Measurements from ENCODE around the gene STRN4.
"Not testable (repeated sequence)": the region's sequence is repeated elsewhere in the genome, so short reads cannot be mapped to it uniquely, and the experiment has no call there.

STRN4 gene

DNA sequence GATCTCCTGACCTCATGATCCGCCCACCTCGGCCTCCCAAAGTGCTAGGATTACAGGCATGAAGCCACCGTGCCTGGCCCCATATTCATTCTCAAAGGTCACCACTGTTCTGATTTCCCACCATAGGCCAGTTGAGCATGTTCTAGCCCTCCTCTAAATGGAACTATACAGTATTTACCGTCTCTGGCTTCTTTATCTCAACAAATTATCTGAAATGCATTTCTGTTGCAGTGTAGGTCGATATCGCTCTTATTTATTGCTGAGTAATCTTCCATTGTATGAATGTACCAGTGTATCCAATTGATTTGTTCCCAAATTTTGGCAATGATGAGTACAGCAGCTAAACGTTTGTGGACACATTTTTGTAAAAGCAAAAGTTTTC lies 26.8 kb upstream of the STRN4 start:
- DNase-seq: no peak

DNA sequence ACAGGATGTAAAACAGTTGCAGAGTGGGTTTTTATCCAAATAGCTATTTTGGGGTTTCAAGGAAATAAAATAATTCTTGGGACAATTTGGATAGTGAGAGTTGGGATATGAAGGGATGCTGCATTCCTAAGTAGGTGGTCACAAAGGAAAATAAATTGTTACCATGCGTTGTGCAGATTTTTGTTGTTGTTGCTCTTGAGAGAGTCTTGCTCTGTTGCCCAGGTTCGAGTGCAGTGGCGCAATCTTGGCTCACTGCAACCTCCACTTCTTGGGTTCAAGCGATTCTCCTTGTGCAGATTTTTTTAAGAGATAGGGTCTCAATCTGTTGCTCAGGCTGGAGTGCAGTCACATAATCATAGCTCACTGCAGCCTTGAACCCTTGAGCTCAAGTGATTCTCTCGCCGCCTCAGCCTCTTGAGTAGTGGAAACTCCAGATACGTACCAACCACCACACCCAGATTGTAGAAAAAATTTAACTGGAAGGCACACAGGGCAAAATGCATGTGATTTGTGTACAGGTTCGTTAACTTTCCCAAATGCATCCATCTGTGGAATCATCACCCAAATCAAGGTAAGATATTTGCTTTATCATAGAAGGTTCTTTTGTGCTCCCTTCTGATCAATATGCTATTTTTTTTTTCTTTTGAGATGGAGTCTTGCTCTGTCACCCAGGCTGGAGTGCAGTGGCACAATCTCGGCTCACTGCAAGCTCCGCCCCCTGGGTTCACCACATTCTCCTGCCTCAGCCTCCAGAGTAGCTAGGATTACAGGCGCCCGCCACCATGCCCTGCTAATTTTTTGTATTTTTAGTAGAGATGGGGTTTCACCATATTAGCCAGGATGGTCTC lies 26.1 kb upstream of the STRN4 start:
- no peak for DNase-seq

DNA sequence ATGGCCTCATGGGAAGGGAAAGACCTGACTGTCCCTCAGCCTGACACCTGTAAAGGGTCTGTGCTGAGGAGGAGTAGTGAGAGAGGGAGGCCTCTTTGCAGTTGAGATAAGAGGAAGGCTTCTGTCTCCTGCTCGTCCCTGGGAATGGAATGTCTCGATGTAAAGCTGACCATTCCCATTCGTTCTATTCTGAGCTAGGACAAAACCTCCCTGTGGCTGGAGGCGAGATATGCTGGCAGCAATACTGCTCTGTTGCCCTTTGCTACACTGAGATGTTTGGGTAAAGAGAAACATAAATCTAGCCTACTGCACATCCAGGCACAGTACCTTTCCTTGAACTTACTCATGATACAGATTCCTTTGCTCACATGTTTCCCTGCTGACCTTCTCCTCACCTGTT lies 22.5 kb upstream of the STRN4 start:
- DNase-seq: not testable (repeated sequence)

DNA sequence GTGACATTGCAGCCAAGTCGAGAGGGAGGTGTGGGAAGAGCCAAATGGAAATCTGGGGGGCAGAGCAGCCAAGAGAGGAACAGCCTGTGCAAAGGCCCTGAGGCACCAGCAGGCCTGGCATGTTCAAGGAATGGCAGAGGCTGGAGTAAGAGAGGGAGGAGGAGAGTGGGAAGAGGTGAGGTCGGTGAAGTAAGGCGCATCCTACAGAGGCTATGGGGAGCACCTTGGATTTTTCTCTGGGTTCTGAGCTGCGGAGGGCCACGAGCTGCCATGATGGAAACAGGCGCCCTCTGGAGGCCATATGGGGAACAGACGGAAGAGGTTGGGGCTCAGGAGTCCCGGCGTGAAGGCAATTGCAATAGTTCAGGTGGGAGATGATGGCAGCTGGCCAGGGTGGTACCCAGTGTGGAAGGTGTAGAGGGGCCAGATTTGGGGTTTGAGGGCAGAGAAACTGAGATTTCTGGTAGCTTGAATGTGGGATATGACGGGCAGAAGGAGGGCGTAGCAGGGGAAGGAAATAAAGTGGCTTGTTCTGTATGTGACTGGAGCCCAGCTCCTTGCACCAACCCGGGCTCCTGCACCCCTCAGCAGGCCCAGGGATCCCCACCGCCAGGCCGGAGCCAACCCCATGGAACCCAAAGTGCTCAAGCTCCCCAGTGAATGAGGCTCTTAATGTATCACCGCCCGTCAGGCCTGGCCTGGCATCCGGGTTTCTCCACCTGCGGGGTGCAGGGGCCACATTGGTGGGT lies 20.5 kb upstream of the STRN4 start:
- DNase-seq: no peak

DNA sequence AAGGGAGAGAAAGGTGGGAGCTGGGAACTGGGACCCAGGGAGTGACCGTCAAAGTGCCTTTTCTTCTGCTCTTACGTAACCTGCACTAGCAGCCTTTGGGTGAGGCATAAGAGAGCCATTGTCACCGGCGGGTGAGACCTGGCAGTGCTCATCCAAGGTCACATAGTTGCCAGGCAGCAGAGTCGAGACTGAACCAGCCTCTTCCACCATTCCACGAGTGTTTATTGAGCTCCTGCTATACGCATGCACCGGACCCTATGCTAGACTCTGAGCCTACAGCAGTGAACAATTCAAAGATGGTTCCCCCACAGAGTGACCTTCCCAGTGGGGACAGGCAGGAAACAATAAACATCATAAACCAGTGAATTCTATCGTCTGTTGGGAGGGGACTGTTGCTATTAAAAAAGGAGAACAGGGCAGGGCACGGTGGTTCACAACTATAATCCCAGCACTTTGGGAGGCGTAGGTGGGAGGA lies 18.6 kb upstream of the STRN4 start:
- no peak for DNase-seq

DNA sequence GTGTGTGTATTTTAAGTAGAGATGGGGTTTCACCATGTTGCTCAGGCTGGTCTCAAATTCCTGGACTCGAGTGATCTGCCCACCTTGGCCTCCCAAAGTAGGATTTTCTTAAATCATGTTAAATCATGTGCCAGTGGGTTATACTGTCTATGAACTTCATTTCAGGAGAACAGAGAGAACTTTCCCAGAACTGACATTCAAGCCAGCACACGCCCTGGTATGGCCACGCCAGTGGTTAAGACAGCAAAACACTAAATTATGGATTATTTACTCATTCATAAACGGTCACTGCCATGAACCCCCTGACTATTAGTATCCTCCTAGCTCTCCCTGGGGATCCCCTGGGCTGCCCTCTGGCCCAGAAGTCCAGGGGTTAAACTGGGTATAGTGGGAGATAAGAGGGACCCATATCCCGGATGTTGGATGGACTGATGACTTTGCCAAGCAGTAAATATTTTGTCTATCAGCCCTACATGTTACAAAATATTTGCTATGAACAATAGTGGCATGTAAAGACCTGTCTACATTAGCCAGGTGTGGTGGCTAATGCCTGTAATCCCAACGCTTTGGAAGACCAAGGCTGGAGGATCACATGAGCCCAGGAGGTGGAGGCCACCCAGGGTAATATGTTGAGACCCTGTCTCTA lies 16.1 kb upstream of the STRN4 start:
- DNase-seq: no peak

DNA sequence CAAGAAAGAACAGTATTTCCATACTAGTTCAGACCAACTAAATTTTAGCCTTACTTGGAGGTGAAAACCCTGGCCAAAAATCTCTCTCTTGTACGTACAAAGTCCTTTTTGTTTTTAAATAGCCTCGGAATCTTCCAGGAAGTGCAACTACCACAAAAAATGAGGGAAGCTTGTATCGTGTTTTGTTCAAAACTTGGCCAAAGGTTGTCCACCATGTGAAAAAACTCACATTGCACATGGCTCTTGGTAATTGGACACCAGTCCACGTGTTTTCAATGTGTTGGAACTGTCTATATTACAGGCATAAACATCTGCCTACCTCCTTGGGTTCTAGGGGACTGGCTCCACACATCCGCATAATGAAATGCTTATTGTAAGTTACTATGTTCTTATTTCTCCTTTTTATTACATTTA lies 15.2 kb upstream of the STRN4 start:
- DNase-seq: no peak

DNA sequence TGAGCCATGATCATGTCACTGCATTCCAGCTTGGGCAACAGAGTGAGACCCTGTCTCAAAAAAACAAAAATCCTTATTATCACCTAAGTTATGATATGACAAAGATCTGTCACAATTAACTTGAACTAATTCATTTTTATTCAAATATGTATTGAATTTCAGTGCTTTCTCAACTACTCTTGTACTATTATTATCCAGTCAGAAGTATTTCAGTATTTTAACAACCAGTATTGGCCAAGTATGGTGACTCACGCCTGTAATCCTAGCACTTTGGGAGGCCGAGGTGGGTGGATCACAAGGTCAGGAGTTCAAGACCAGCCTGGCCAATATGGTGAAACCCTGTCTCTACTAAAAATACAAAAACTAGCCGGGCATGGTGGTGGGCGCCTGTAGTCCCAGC lies 14.6 kb upstream of the STRN4 start:
- DNase-seq: not testable (repeated sequence)

DNA sequence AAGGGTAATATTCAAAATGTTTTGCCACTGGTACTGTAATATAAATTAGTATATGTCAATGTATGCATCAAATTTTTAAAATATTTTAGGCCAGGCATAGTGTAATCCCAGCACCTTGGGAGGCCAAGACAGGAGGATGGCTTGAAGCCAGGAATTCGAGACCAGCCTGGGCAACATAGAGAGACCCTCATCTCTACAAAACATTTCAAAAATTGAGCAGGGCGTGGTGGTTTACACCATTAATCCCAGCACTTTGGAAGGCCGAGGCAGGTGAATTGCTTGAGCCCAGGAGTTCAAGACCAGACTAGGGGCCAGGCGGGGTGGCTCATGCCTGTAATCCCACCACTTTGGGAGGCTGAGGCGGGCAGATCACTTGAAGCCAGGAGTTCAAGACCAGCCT lies 14.1 kb upstream of the STRN4 start:
- no peak for DNase-seq

DNA sequence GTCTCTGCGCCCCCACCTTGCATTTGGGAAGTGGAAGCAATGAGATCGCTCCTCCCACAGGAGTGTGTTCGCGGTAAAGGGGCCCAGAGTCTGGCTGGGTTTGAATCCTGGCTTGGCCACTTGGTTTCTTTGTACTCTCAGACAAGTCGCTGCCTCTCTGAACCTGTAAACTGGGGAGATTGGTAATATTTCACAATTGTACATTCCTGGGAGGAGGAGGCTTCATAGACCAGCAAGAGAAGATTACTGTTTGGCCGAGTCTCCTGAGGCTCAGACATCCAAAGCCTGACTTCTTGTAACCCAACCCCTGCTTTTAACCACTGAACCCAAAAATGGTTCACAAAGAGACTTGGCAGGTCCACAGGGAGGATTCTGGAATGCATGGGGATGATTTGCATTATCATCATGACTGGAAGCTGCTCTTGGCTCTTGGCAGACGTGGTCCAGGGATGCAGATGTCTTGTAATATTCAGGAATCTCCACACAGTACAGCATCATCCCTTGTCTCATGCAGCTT lies 13.6 kb upstream of the STRN4 start:
- no peak for DNase-seq

DNA sequence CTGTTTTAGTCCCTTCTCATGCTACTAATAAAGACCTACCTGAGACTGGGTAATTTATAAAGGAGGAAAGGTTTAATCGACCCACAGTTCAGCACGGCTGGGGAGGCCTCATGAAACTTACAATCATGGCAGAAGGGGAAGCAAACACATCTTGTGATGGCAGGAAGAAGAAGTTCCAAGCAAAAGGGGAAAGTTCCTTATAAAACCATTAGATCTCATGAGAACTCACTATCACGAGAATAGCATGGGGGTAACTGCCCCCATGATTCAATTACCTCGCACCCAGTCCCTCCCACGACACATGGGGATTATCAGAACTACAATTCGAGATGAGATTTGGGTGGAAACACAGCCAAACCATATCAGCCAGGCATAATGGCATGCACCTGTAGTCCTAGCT lies 13.0 kb upstream of the STRN4 start:
- no peak for DNase-seq

DNA sequence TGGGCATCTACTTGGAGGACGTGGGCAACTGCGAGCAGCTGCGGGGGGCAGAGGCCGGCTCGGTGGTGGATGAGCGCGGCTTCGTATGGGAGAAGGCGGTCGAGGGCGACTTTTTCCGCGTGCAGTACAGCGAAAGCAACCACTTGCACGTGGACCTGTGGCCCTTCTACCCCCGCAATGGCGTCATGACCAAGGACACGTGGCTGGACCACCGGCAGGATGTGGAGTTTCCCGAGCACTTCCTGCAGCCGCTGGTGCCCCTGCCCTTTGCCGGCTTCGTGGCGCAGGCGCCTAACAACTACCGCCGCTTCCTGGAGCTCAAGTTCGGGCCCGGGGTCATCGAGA lies 10.3 kb upstream of the STRN4 start:
- no peak for DNase-seq

DNA sequence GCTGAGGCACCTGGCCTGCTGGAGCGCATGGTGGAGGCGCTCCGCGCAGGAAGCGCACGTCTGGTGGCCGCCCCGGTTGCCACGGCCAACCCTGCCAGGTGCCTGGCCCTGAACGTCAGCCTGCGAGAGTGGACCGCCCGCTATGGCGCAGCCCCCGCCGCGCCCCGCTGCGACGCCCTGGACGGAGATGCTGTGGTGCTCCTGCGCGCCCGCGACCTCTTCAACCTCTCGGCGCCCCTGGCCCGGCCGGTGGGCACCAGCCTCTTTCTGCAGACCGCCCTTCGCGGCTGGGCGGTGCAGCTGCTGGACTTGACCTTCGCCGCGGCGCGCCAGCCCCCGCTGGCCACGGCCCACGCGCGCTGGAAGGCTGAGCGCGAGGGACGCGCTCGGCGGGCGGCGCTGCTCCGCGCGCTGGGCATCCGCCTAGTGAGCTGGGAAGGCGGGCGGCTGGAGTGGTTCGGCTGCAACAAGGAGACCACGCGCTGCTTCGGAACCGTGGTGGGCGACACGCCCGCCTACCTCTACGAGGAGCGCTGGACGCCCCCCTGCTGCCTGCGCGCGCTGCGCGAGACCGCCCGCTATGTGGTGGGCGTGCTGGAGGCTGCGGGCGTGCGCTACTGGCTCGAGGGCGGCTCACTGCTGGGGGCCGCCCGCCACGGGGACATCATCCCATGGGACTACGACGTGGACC lies 9.7 kb upstream of the STRN4 start:
- no peak for DNase-seq

DNA sequence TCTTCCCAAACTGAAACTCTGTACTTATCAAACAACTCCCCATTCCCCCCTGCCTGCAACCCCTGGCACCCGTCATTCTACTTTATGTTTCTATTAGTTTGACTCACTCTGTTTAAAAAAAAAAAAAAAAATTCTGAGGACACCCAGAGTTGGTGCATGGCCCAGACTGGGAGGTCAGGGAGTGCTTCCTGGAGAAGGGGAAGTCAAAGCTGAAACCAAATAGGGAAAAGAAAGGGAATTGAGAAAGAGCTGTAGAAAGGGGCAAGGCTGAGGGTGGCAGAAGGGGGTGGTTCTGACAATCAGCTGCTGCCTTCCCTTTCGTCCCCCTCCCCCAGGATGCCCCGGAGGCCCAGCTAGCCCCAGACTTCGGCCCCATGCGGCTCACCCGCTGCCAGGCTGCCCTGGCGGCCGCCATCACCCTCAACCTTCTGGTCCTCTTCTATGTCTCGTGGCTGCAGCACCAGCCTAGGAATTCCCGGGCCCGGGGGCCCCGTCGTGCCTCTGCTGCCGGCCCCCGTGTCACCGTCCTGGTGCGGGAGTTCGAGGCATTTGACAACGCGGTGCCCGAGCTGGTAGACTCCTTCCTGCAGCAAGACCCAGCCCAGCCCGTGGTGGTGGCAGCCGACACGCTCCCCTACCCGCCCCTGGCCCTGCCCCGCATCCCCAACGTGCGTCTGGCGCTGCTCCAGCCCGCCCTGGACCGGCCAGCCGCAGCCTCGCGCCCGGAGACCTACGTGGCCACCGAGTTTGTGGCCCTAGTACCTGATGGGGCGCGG lies 9.0 kb upstream of the STRN4 start:
- DNase-seq: no peak

DNA sequence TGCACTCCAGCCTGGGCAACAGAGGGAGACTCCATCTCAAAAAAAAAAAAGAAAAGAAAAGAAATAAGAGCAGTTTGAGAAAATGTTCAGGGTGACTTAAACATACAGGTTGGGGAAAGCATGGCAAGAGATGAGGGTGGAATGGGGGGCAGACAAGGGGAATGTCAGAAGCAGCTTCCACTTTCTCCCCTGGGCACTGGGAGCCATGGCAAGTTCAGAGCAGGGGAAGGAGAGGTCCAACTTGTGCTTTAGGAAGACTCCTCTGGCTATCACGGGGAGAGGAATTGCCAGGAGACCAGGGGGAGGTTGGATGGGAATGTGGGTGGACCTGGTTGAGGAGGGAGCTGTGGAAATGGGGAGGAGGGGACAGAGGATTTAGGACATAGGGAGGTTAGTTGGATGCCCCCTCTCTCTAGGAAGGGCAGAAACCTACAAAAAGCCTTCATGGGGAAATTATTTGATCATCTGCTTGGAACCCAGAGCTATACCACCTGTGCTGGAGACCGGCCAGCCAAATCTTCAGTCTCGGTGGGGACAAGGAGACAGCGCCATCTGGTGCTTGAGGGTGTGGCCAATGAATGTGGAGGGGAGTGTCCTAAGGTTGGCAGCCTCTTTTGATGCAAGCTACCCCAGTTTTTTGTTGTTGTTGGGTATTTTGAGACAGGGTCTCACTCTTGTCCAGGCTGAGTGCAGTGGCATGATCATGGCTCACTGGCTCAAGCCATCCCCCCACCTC lies 7.3 kb upstream of the STRN4 start:
- DNase-seq: no peak

DNA sequence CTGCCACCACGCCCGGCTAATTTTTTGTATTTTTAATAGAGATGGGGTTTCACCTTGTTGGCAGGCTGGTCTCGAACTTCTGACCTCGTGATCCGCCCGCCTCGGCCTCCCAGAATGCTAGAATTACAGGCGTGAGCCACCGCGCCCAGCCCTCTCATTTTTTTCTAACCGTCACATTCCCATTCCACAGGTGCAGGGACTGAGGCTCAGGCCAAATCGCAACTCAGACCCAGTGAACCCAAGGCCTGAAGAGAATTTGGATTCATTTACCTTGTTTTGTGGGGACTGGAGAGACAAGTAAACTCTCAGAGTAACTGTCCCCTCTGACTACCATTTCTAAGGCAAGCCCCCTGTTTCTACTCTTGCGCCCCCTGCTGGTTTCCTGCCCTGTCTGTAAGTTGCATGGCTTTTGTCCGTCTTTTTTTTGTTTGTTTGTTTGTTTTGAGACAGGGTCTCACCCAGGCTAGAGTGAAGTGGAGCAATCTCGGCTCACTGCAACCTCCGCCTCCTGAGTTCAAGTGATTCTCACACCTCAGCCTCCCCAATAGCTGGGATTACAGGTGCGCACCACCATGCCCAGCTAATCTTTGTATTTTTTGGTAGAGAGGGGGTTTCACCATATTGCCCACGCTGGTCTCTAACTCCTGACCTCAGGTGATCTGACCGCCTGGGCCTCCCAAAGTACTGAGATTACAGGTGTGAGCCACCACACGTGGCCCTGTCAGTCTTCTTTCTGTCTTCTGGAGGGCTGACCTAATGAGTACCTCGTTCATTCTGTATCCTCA lies 2.3 kb upstream of the STRN4 start:
- DNase-seq: peak; percentile 25

DNA sequence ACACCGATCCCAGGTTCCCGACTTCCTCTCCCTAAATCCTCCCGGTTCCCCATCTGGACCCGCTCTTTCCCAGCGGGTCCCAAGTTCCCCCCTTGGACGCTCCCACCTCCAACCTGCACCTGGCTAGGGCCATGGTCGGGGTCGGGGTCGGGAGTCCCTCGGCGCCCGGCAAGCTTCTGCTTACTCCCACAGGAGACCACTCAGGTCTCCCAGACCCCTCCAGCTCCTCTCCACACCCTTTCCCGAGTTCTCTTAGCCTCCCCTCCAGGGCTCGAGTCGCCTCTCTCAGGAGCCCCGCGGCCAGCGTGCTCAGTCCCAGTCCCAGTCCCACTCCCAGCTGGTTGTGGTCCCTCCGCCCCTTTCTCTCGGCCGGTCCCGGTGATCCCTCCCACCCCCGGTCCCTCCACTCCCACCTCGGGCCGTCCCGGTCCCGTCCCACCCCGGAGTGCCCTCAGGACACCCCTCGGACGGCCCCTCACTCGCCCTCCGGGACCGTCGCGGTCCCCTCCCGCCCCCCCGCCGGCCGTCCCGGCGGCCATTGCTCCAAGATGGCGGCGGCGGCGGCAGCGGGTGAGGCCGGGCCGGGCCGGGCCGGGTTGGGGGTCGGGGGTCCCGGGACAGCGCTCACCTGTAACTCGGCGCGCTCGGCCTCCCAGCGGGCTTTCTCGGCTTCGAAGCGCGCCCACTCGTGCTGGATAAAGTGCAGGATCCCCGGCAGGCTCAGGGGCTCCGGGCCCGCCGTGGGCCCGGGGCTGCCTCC lies 549 bp downstream of the STRN4 start, which contains the start of gene FKRP:
Gene FKRP (plus strand): TSS at position 537 of the 760 bp plus-strand sequence. CDS start 9,394 bp downstream, outside the sequence.
- DNase-seq: no peak

DNA sequence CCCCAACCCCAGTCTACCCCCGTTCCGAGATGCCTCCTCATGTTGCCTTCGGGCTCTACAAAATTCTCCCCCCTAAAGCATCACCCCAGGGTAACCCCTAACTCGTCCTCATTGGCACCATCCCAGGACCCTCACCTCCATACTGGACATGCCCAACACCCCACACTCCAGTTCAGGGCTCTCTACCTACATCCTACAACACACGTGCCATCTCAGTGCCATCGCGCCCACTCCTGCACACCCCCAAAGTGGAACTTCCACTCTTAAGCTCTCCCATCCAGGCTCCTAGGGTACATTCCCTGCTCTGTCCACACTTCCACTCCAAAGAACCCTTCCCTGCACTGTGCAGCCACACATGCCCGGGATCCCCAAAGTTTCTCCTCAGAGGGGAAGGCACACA lies 1.2 kb downstream of the STRN4 start:
- DNase-seq: no peak

DNA sequence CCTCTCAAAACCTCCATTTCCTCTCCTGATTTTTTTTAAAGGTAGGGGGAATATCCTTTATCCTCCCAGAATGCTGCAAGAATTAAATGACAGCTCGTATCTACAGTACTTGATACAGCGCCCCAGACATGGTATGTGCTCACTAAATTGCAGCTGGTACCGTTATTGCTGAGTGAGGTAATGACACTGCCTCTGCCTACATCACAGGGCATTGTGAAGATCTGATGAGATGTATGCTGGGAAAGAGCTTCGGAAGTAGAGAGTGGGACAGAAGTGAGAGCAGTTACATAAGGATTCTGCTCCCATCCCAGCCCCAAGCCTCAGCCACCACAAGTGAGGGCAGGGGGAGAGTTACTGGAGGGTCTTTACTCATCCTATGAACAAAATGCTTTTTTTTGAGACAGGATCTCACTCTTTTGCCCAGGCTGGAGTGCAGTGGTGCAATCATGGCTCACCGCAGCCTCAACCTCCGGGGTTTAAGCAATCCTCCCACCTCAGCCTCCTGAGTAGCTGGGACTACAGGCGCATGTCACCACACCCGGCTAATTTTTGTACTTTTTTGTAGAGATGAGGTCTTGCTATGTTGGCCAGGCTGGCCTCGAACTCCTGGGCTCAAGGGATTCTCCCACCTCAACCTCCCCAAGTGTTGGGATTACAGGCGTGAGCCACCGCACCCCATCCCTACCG lies 2.1 kb downstream of the STRN4 start:
- DNase-seq: no peak
